GM12864 (cell line): ENCODE data around the gene KCNQ1OT1.

Experiments used
- DNase-seq: peaks from one replicate; pipeline ENCODE4 v3.0.0-alpha.2; 2011; ENCODE audit warnings: low read depth
- H3K4me3 ChIP-seq: 2 replicates; pipeline ENCODE4 v1.5.1; 2011; ENCODE audit warnings: mild to moderate bottlenecking, low read depth, low read length, control low read depth
- TF ChIP-seq, protein P1 (sequence below): IDR thresholded peaks from 2 replicates; pipeline ENCODE4 v1.5.1; 2011; ENCODE audit warnings: low read depth, mild to moderate bottlenecking, moderate library complexity, low read length, control low read depth, inconsistent platforms; ENCODE audit errors: missing control alignments

Gene KCNQ1OT1

GRCh38 chr11:2561696-2562581 is 137.9 kb downstream of the KCNQ1OT1 start:
- no peak overlapping the region for H3K4me3 ChIP-seq
- TF ChIP-seq, protein P1, sequence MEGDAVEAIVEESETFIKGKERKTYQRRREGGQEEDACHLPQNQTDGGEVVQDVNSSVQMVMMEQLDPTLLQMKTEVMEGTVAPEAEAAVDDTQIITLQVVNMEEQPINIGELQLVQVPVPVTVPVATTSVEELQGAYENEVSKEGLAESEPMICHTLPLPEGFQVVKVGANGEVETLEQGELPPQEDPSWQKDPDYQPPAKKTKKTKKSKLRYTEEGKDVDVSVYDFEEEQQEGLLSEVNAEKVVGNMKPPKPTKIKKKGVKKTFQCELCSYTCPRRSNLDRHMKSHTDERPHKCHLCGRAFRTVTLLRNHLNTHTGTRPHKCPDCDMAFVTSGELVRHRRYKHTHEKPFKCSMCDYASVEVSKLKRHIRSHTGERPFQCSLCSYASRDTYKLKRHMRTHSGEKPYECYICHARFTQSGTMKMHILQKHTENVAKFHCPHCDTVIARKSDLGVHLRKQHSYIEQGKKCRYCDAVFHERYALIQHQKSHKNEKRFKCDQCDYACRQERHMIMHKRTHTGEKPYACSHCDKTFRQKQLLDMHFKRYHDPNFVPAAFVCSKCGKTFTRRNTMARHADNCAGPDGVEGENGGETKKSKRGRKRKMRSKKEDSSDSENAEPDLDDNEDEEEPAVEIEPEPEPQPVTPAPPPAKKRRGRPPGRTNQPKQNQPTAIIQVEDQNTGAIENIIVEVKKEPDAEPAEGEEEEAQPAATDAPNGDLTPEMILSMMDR = no peak
- DNase-seq = no peak

GRCh38 chr11:2559527-2560311 is 140.1 kb downstream of the KCNQ1OT1 start:
- H3K4me3 ChIP-seq = no peak overlapping the region
- DNase-seq = no peak
- TF ChIP-seq, protein P1 = no peak

GRCh38 chr11:2558861-2559526 is 140.8 kb downstream of the KCNQ1OT1 start:
- TF ChIP-seq, protein P1 = no peak
- no peak overlapping the region for H3K4me3 ChIP-seq
- no peak for DNase-seq

DNA sequence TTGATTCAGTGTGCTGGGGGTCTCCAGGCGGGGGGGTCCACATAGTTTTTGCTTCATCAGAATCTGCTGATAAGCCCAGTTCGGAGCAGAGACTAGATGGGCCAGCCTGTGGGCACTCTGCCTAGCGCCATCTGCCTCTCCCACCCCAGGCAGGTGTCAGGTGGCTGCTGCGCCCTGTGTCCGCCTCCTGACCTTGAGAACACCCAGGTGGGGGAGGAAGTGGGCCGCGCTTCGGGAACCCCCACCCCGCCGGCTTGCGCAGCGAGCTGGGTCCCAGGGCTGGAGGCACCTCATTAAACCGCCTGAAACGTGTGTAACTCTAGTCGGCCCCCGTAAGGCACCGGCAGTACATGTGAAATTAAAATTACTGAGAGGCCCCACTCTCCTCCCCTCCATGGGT is 141.4 kb downstream of the KCNQ1OT1 start:
- no peak for DNase-seq
- no peak overlapping the region for H3K4me3 ChIP-seq
- TF ChIP-seq, protein P1 = no peak
